Duodenal mucosa (tissue), 2 donors: Measurements from ENCODE around the gene ZBTB16.

ENCODE experiments used
- H3K27ac ChIP-seq: one replicate; pipeline ENCODE4 v1.7.0; 2013; ENCODE audit warnings: low read depth, low read length
- H3K27me3 ChIP-seq, 2 donors: one replicate each; pipeline ENCODE4 v1.7.0; 2013; ENCODE audit warnings: low read length in 2 of 2, control low read depth in 1 of 2; ENCODE audit not compliant: insufficient read depth in 2 of 2, control insufficient read depth in 1 of 2
- H3K36me3 ChIP-seq, 2 donors: one replicate each; pipeline ENCODE4 v1.7.0; 2013; ENCODE audit warnings: low read length in 2 of 2, control low read depth in 1 of 2; ENCODE audit not compliant: insufficient read depth in 2 of 2, control insufficient read depth in 1 of 2
- H3K4me1 ChIP-seq, 2 donors: one replicate each; pipeline ENCODE4 v1.7.0; 2013; ENCODE audit warnings: low read length in 2 of 2, control low read depth in 1 of 2; ENCODE audit not compliant: insufficient read depth in 2 of 2, control insufficient read depth in 1 of 2
- H3K4me3 ChIP-seq, 2 donors: one replicate each; pipeline ENCODE4 v1.7.0; 2013; ENCODE audit warnings: low read length in 2 of 2, low read depth in 1 of 2
- H3K9ac ChIP-seq, 2 donors: one replicate each; pipeline ENCODE4 v1.7.0; 2013; ENCODE audit warnings: low read length in 2 of 2, low read depth in 1 of 2
- H3K9me3 ChIP-seq, 2 donors: one replicate each; pipeline ENCODE4 v1.7.0; 2013; ENCODE audit warnings: low read length in 2 of 2, control low read depth in 1 of 2; ENCODE audit not compliant: control insufficient read depth in 1 of 2

Gene ZBTB16

DNA sequence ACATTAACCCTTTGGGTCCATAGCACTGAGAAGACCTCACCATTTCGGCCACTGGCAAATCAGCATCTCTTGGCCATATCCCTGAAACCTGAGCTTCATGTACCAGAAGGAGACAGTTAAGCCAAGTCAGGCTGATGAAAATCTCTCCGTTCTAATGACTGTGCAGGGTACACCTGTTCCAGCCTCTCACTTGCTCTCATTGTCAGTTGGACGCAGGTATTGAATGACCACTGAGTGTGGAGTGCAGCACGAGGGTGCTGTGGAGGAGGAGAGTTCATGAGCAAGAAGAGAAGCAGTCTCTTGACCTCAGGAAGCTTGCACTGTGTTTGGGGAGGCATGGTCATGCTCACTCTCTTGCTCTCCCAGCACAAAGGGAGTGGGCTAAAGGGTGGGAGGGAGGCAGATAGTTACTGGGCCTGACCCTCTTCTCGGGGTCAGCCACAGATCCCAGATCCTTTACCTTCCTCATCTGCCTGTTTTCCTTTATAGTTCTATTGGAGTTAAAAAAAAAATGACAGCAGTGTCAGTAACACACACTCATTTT lies 65.2 kb downstream of the ZBTB16 start:
- Histone ChIP-seq H3K9me3 (no peaks in the 10 kb centered on the region), H3K36me3 (no peaks in the 10 kb centered on the region), H3K27ac (no peak overlapping the region), H3K27me3 (no peaks in the 10 kb centered on the region), H3K4me3 (no peak overlapping the region), H3K9ac (no peak overlapping the region), H3K4me1 (peaks cover 0 to 12% of the 10 kb centered on the region in 2 donors)

DNA sequence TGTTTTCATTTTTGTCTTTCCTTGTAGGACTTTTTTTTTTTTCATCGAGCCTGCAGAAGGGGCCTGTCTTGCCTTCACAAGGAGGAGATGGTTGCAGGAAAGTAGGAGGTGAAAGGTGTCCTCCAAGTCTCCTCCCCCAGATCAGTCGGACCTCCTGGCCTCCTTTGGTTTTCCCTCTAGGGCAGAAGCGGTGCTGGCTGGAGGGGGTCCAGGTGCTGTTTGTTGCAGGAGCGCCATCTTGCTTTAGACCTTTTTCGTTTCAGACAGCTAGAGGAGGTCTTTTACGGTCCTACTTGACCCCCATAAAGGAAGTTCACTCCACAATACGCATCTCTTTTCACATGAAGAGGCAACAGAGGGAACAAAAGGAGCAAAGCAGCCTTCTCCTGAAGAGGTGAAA lies 66.0 kb downstream of the ZBTB16 start:
- H3K9me3 ChIP-seq = no peaks in the 10 kb centered on the region
- H3K27me3 ChIP-seq = no peaks in the 10 kb centered on the region
- H3K9ac ChIP-seq = no peak overlapping the region
- no peaks in the 10 kb centered on the region for H3K36me3 ChIP-seq
- peaks cover 0 to 12% of the 10 kb centered on the region in 2 donors for H3K4me1 ChIP-seq
- H3K4me3 ChIP-seq = no peak overlapping the region
- no peak overlapping the region for H3K27ac ChIP-seq

DNA sequence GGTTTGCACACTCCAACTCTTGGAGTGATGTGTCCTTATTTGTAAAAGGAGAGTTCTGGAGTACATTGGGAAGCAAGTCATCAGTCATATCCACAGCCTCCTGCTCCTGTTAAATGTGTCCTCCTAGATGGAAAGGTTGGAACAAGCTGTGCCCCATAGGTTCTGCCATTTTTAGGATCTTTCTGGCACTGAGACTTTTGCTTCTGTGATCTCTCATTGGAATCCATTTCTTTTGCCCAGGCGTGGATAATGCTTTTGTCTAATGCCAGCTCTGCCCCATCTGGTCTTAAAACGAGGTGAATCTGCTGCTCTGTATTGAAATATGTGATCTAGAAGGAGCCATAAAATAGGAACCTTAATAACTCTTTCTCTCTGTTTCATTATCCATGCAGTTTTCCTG lies 66.4 kb downstream of the ZBTB16 start:
- Histone ChIP-seq H3K36me3 (no peaks in the 10 kb centered on the region), H3K27ac (no peak overlapping the region)

DNA sequence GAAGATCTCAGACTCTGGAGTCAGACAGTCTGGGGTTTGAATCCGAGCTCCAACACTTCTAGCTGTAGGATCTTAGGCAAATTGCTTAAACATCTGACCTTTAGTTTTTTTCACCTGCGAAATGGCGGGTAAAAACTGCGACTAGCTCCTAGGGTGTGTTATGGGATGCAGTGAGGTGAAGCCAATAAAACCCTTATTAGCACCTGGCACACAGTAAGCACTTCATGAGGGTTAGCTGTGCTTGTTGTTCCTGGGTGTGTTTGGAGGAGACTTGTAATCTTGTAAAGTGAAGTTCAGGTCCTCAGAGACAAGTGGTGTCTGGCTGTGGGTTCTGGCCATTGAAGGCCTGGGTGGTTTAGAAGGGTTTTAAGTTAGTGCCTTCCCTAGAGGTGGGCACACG lies 68.9 kb downstream of the ZBTB16 start:
- H3K9me3 ChIP-seq = no peaks in the 10 kb centered on the region
- peaks cover 3 to 10% of the 10 kb centered on the region in 2 donors for H3K4me1 ChIP-seq
- H3K36me3 ChIP-seq = no peaks in the 10 kb centered on the region
- H3K27ac ChIP-seq = no peak overlapping the region
- no peak overlapping the region for H3K9ac ChIP-seq
- H3K27me3 ChIP-seq = no peaks in the 10 kb centered on the region
- no peak overlapping the region for H3K4me3 ChIP-seq

More for the DNA sequence above, 66.4 kb downstream of the ZBTB16 start:
- no peak overlapping the region for H3K4me3 ChIP-seq
- peaks cover under 1 to 12% of the 10 kb centered on the region in 2 donors for H3K4me1 ChIP-seq
- H3K27me3 ChIP-seq = no peaks in the 10 kb centered on the region
- no peak overlapping the region for H3K9ac ChIP-seq
- no peaks in the 10 kb centered on the region for H3K9me3 ChIP-seq

DNA sequence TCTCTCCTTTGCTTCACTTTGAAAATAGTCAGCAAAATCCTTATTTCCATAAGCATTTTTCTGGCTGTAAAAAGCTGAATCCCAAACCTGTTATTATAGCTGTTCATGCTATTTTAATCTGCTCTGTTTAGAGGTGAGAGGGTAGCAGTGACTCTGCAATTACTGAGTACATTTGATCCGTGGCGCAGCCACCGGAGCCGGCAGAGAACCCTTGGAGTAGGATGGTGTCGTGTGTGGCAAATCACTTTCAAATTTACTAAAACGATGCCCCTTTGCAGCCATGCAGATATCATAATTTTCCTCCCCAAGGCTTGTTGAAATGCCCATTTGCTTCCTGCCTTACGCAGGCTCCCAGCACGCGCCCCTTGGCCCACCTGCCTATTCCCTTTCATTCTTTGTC lies 69.6 kb downstream of the ZBTB16 start:
- no peak overlapping the region for H3K4me3 ChIP-seq
- H3K9me3 ChIP-seq = no peaks in the 10 kb centered on the region
- H3K36me3 ChIP-seq = no peaks in the 10 kb centered on the region
- no peak overlapping the region for H3K27ac ChIP-seq
- H3K4me1 ChIP-seq = peaks cover 3 to 10% of the 10 kb centered on the region in 2 donors
- no peak overlapping the region for H3K9ac ChIP-seq
- H3K27me3 ChIP-seq = no peaks in the 10 kb centered on the region

DNA sequence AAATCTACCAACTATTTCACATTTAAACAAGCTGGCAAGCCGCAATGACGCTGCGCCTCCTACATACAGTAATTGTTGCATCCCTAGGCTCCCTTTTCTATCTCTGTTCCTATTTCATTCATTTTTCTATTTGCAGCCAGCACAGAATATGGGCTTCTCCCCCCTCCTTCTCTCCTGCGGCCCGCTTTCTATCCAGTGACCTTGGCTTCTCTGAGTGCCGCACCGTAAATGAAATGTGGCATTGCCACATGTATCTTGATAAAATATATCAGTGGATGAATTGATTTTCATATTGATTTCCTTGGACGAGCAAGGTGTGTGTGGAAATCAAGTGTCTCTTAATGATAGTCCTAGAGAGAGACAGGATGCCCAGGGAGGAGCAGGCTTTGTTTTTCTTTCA lies 70.2 kb downstream of the ZBTB16 start:
- H3K4me1 ChIP-seq = peaks cover 3 to 10% of the 10 kb centered on the region in 2 donors
- H3K36me3 ChIP-seq = no peaks in the 10 kb centered on the region
- H3K27ac ChIP-seq = no peak overlapping the region
- no peaks in the 10 kb centered on the region for H3K9me3 ChIP-seq
- H3K4me3 ChIP-seq = no peak overlapping the region
- H3K27me3 ChIP-seq = no peaks in the 10 kb centered on the region
- no peak overlapping the region for H3K9ac ChIP-seq

DNA sequence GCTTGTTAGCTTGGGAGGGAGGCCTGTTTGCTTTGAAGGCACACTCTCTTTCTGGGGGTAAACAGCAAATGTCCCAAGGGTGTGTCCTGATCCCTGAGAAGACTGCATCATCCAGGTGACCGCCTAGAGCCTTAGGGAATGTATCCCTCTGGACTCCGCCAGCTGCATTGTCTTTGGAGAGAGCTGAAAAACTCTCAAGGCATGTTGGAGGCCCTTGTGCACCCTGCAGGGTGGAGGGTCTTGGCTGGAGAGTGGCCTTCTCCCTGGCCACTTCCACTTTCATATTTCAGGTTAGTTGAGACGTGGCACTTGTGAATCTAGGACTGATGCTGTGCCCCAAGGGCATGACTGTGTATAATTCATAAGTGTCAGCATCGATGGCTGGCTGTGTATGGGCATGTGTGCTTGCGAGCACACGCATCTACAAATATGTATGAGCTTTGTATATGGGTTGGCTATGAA lies 70.6 kb downstream of the ZBTB16 start:
- Histone ChIP-seq H3K9ac (no peak overlapping the region), H3K4me3 (no peak overlapping the region), H3K4me1 (peaks cover 3 to 10% of the 10 kb centered on the region in 2 donors), H3K27me3 (no peaks in the 10 kb centered on the region), H3K36me3 (no peaks in the 10 kb centered on the region), H3K9me3 (no peaks in the 10 kb centered on the region), H3K27ac (no peak overlapping the region)

DNA sequence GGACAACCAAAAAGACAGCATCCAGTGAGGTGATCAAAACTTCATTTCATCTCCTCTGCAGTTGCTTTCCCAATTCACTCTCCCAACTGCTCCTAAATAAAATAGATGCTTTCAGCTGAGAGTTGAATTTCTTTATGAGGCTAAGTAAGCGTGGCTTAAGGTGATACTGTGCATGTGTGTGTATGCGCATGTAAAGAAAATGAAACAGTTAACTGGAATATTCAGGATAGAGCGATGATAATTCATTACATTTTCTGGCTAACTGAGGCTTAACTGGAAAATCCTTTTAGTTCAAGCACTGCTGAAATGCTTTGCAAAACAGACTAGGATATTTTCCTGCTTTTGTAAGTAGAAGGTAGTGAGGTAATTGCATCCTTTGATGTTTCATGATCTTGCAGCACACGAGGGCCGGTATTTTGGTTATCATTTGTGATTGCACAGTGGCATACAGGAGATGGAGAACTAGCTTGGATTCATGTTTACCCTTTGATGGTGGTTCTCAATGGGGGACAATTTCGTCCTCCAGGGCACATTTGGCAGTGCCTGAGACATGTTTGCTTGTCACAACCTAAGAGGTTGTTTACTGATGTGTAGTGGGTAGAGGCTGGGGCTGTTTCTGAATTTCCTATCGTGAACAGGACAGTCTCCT lies 71.2 kb downstream of the ZBTB16 start:
- Histone ChIP-seq H3K27me3 (no peaks in the 10 kb centered on the region), H3K9ac (no peak overlapping the region), H3K9me3 (no peaks in the 10 kb centered on the region), H3K4me3 (no peak overlapping the region), H3K27ac (no peak overlapping the region), H3K4me1 (peaks cover 4 to 10% of the 10 kb centered on the region in 2 donors), H3K36me3 (no peaks in the 10 kb centered on the region)

DNA sequence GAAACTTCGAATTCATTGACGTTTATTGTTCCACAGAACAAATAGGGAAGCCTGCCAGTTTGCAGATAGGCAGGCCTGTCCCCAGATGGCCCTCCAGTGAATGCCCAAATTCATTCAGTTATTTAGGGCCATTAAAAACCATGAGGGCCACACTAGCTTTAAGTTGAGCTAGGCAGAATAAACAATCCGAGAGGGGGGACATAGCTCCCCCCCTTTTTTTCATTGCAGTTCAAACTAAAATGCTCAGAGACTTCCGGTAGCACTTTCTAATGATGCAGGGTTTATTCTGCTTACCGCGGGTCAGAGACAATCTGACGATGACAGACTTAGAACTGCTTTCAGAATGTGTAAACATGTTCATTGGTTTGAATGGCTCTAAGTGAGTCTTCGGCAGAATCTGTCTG lies 72.0 kb downstream of the ZBTB16 start:
- no peaks in the 10 kb centered on the region for H3K27me3 ChIP-seq
- no peak overlapping the region for H3K4me3 ChIP-seq
- H3K36me3 ChIP-seq = no peaks in the 10 kb centered on the region
- no peaks in the 10 kb centered on the region for H3K9me3 ChIP-seq
- peaks cover 6 to 13% of the 10 kb centered on the region in 2 donors for H3K4me1 ChIP-seq
- H3K27ac ChIP-seq = no peak overlapping the region
- no peak overlapping the region for H3K9ac ChIP-seq

DNA sequence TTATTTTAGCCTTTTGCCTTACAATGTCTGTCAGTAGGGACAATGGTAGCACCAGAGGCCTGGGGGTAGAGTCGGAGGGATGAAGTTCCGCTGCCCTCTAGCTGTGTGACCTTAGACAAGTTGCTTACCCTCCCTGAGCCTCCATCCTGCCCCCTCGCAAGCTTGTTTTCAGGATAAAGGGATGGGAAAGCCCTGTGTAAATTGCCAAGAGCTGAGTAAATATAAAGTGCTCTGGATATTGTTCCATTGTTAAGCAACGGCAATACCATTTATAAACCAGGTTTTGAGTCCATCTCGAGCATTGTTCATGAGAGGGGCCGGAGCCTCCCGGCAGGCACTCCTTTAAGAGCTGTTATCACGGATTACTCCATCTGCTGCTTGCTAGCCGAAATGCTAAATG lies 72.9 kb downstream of the ZBTB16 start:
- Histone ChIP-seq H3K27ac (no peak overlapping the region), H3K27me3 (no peaks in the 10 kb centered on the region), H3K4me3 (no peak overlapping the region), H3K4me1 (peaks cover 6 to 23% of the 10 kb centered on the region in 2 donors), H3K36me3 (no peaks in the 10 kb centered on the region), H3K9me3 (no peaks in the 10 kb centered on the region), H3K9ac (no peak overlapping the region)
